ENCODE data around the gene PLD2.

PLD2 gene

GRCh38 chr17:4806777-4807604 lies at the start of gene PLD2:
Gene PLD2, plus strand, starts transcription at chr17:4807152. Its CDS starts 621 bp downstream, at chr17:4807773.
- peak; percentile 16 for DNase-seq (ENCODE audit: low read depth)
- peak within 1 kb of the TSS; percentile 87 for H3K4me3 ChIP-seq (ENCODE audit: low read depth, low read length)
- TF ChIP-seq CTCF (IDR thresholded peaks at IDR 0.05; ENCODE audit: low read depth, low read length, missing control alignments): no peak

GRCh38 chr17:4759776-4760236 lies 47.1 kb upstream of the PLD2 start:
- H3K4me3 ChIP-seq (ENCODE audit: low read depth, low read length): no peak overlapping the region
- no peak for DNase-seq (ENCODE audit: low read depth)
- TF ChIP-seq CTCF (IDR thresholded peaks at IDR 0.05; ENCODE audit: low read depth, low read length, missing control alignments): no peak

- DNase-seq (ENCODE audit: low read depth): no peak
- no peak overlapping the region for H3K4me3 ChIP-seq (ENCODE audit: low read depth, low read length)
- TF ChIP-seq CTCF (IDR thresholded peaks at IDR 0.05; ENCODE audit: low read depth, low read length, missing control alignments): no peak
Measured at GRCh38 chr17:4764595-4764994, 42.4 kb upstream of the PLD2 start.

- H3K4me3 ChIP-seq (ENCODE audit: low read depth, low read length): no peak overlapping the region
- no peak for TF ChIP-seq CTCF (IDR thresholded peaks at IDR 0.05; ENCODE audit: low read depth, low read length, missing control alignments)
Measured at GRCh38 chr17:4766201-4766600, 40.8 kb upstream of the PLD2 start.

GRCh38 chr17:4766723-4767122 lies 40.2 kb upstream of the PLD2 start:
- no peak for TF ChIP-seq CTCF (IDR thresholded peaks at IDR 0.05; ENCODE audit: low read depth, low read length, missing control alignments)
- DNase-seq (ENCODE audit: low read depth): no peak
- H3K4me3 ChIP-seq (ENCODE audit: low read depth, low read length): no peak overlapping the region

More at GRCh38 chr17:4766201-4766600, 40.8 kb upstream of the PLD2 start:
- no peak for DNase-seq (ENCODE audit: low read depth)

- no peak for DNase-seq (ENCODE audit: low read depth)
Measured at GRCh38 chr17:4768298-4768697, 38.7 kb upstream of the PLD2 start.

More at GRCh38 chr17:4768298-4768697, 38.7 kb upstream of the PLD2 start:
- TF ChIP-seq CTCF (IDR thresholded peaks at IDR 0.05; ENCODE audit: low read depth, low read length, missing control alignments): no peak
- no peak overlapping the region for H3K4me3 ChIP-seq (ENCODE audit: low read depth, low read length)
